Kidney (tissue), 14 donors: ENCODE data around the gene OS9. TPM values are rescaled to one million over a fixed set of nuclear protein-coding genes. Genes with fewer than 3 reads are reported as not detected.

Experiments used
- DNase-seq, 5 donors: peaks; one replicate each; pipeline ENCODE4 v3.0.0-alpha.2; 2013 to 2020
- FAIRE-seq: peaks from 2 replicates; lab custom pipeline; 2012; peaks lifted over from hg19 to GRCh38; lab: Jason Lieb, UNC
- H3K27ac ChIP-seq, 2 donors: one replicate each; pipeline ENCODE4 v1.7.0; 2013; ENCODE audit warnings: low read depth in 2 of 2, low read length in 2 of 2, inconsistent platforms in 1 of 2
- H3K27me3 ChIP-seq: one replicate; pipeline ENCODE4 v1.7.1; 2013; ENCODE audit warnings: low read length, inconsistent platforms; ENCODE audit not compliant: control insufficient read depth, insufficient read depth
- H3K36me3 ChIP-seq, 3 donors: one replicate each; pipeline versions ENCODE4 v1.7.0 to v1.7.1; 2013; ENCODE audit warnings: low read length in 3 of 3, control low read depth in 1 of 3, inconsistent platforms in 1 of 3; ENCODE audit not compliant: insufficient read depth in 3 of 3, control insufficient read depth in 2 of 3
- H3K4me1 ChIP-seq, 3 donors: one replicate each; pipeline versions ENCODE4 v1.7.0 to v1.7.1; 2013; ENCODE audit warnings: low read length in 3 of 3, inconsistent platforms in 1 of 3, low read depth in 1 of 3; ENCODE audit not compliant: control insufficient read depth in 2 of 3, insufficient read depth in 2 of 3
- H3K4me3 ChIP-seq, 3 donors: one replicate each; pipeline versions ENCODE4 v1.7.0 to v1.8.1; 2013; ENCODE audit warnings: low read length in 3 of 3, control low read depth in 1 of 3, inconsistent platforms in 1 of 3
- H3K9ac ChIP-seq, 3 donors: one replicate each; pipeline versions ENCODE4 v1.7.0 to v1.7.1; 2013; ENCODE audit warnings: low read length in 3 of 3, control low read depth in 1 of 3, inconsistent platforms in 1 of 3
- H3K9me3 ChIP-seq, 3 donors: one replicate each; pipeline versions ENCODE4 v1.7.0 to v1.7.1; 2013; ENCODE audit warnings: low read length in 3 of 3, control low read depth in 1 of 3, inconsistent platforms in 1 of 3; ENCODE audit not compliant: control insufficient read depth in 2 of 3, insufficient read depth in 1 of 3
- CTCF ChIP-seq: IDR thresholded peaks from 3 replicates; pipeline ENCODE4 v1.5.1; 2012; ENCODE audit warnings: mild to moderate bottlenecking, moderate library complexity, borderline replicate concordance; ENCODE audit not compliant: insufficient read depth; ENCODE audit errors: extremely low read depth
- intact Hi-C: fragments of 100-400 bp; cut with DNase I; formaldehyde crosslinking; loops from one replicate; pipeline ENCODE4 v1.11.1; 2022
- polyA plus RNA-seq: library from polyadenylated mRNA; stranded (reverse); fragments of 350-450 nt; fragmentation: Illumina TruSeq; extraction: RNeasy Lipid Tissue Mini Kit (QIAGEN cat#74804); gene quantifications from one replicate; pipeline ENCODE4 v1.2.3, GENCODE V29; 2014; ENCODE audit warnings: low read depth, low replicate concordance; ENCODE audit not compliant: insufficient read depth
- total RNA-seq: library from RNA; stranded (reverse); fragmentation: NEBNext Ultra II Directional; extraction: Animal tissue kit (Norgen Biotek cat#: 25700); gene quantifications from one replicate; pipeline ENCODE4 v1.2.1, GENCODE V29; 2021
- donor health status: control.
- donor health status: control.
- donor health status: control.
- donor health status: control.
- donor health status: control.
- donor health status: DM: yes; HTN: yes; CAD: no.
- donor health status: Normal renal cell carcinoma (clear cell type).

Gene OS9
- total and polyA plus RNA-seq, 2 donors from 2014 or later: 256 to 325 TPM

GRCh38 chr12:57730336-57731067, 36.6 kb downstream of the OS9 start:
- DNase-seq: peak in 1 of 5 donors; percentile 26
- H3K9ac ChIP-seq: no peak overlapping the region
- no peaks in the 10 kb centered on the region for H3K36me3 ChIP-seq
- no peak overlapping the region for H3K27ac ChIP-seq
- H3K9me3 ChIP-seq: no peaks in the 10 kb centered on the region
- peaks cover 0 to 12% (median 0%) of the 10 kb centered on the region in 3 donors for H3K4me1 ChIP-seq
- no peak for TF ChIP-seq CTCF
- no peak overlapping the region for H3K4me3 ChIP-seq
- intact Hi-C loops: no loop called here
- peaks cover 26% of the 10 kb centered on the region for H3K27me3 ChIP-seq
- no peak for FAIRE-seq

GRCh38 chr12:57731411-57732080, 37.6 kb downstream of the OS9 start:
- Histone ChIP-seq H3K4me3 (no peak overlapping the region), H3K36me3 (no peaks in the 10 kb centered on the region), H3K4me1 (peaks cover 0 to 14% (median 2%) of the 10 kb centered on the region in 3 donors), H3K9ac (no peak overlapping the region), H3K27me3 (peaks cover 31% of the 10 kb centered on the region), H3K27ac (no peak overlapping the region), H3K9me3 (no peaks in the 10 kb centered on the region)
- no peak for TF ChIP-seq CTCF
- peak in 1 of 5 donors; percentile 13 for DNase-seq
- FAIRE-seq: no peak
- intact Hi-C loops: no loop called here

GRCh38 chr12:57732270-57732669, 38.3 kb downstream of the OS9 start:
- Histone ChIP-seq H3K9ac (no peak overlapping the region), H3K4me3 (no peak overlapping the region), H3K36me3 (no peaks in the 10 kb centered on the region), H3K9me3 (no peaks in the 10 kb centered on the region), H3K4me1 (peaks cover 0 to 7% (median 4%) of the 10 kb centered on the region in 3 donors), H3K27ac (no peak overlapping the region), H3K27me3 (peaks cover 34% of the 10 kb centered on the region)
- intact Hi-C loops: no loop called here
- FAIRE-seq (no peak), DNase-seq (peak in 1 of 5 donors; percentile 29)
- TF ChIP-seq CTCF: no peak
